Measurements from ENCODE around the gene NTMT1. TPM values are rescaled to one million over a fixed set of nuclear protein-coding genes. Genes with fewer than 3 reads are reported as not detected.
"Not testable (repeated sequence)": the region's sequence is repeated elsewhere in the genome, so short reads cannot be mapped to it uniquely, and the experiment has no call there.

The NTMT1 gene
- total RNA-seq, 4 donors from 2014 or later: 19.6 to 28.4 (median 22.6) TPM

DNA sequence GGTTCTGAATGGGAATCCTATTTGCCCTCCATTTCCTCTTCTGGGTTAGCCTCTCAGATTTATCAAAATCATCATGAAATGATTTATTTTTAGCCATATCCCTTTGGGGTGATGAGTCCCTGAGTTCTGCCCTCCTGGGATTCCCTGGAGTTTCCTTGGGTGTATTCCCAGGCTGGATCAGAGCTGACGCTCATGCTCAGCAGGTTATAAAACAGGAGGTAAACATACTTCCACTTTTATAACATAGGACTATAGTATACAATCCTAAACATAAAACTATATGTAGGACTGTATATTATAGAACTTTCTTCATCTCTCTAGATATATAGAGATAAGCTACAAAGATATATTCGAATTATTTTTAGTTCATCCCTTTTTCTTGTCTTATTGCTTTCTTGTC, 35.1 kb downstream of the NTMT1 start:
- intact Hi-C loops (cut with DNase I): no loop called here
- no peak for DNase-seq
- Histone ChIP-seq H3K4me3 (replicated peaks in 1 of 3) (no peak overlapping the region), H3K27me3 (no peaks in the 10 kb centered on the region), H3K27ac (no peak overlapping the region), H3K9me3 (no peaks in the 10 kb centered on the region), H3K36me3 (no peaks in the 10 kb centered on the region), H3K4me1 (peaks cover 0 to 6% of the 10 kb centered on the region in 2 donors)
- TF ChIP-seq POLR2A (IDR thresholded peaks at IDR 0.05): no peak
- TF ChIP-seq, protein P1, sequence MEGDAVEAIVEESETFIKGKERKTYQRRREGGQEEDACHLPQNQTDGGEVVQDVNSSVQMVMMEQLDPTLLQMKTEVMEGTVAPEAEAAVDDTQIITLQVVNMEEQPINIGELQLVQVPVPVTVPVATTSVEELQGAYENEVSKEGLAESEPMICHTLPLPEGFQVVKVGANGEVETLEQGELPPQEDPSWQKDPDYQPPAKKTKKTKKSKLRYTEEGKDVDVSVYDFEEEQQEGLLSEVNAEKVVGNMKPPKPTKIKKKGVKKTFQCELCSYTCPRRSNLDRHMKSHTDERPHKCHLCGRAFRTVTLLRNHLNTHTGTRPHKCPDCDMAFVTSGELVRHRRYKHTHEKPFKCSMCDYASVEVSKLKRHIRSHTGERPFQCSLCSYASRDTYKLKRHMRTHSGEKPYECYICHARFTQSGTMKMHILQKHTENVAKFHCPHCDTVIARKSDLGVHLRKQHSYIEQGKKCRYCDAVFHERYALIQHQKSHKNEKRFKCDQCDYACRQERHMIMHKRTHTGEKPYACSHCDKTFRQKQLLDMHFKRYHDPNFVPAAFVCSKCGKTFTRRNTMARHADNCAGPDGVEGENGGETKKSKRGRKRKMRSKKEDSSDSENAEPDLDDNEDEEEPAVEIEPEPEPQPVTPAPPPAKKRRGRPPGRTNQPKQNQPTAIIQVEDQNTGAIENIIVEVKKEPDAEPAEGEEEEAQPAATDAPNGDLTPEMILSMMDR (IDR thresholded peaks at IDR 0.05): no peak
- 87 to 93% methylated on average over 2 of the region's 2 CpGs for WGBS, 2 donors

DNA sequence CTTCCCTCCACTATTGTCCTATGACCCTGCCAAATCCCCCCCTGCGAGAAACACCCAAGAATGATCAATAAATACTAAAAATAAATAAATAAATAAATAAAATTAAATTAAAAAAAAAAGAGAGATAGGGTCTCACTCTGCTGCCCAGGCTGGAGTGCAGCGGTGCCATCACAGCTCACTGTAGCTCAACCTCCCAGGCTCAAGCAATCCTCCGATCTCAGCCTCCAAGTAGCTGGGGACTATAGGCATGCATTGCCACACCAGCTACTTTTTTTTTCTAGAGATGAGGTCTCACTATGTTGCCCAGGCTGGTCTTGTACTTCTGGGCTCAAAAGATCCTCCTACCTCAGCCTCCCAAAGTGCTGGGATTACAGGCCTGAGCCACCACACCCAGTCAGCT, 36.3 kb downstream of the NTMT1 start:
- H3K9me3 ChIP-seq; H3K4me3 ChIP-seq (replicated peaks in 1 of 3); intact Hi-C loops (cut with DNase I); H3K36me3 ChIP-seq; DNase-seq; H3K27me3 ChIP-seq; H3K4me1 ChIP-seq; H3K27ac ChIP-seq: not testable (repeated sequence)
- WGBS, 2 donors: 79% methylated on average over 3 of the region's 3 CpGs

DNA sequence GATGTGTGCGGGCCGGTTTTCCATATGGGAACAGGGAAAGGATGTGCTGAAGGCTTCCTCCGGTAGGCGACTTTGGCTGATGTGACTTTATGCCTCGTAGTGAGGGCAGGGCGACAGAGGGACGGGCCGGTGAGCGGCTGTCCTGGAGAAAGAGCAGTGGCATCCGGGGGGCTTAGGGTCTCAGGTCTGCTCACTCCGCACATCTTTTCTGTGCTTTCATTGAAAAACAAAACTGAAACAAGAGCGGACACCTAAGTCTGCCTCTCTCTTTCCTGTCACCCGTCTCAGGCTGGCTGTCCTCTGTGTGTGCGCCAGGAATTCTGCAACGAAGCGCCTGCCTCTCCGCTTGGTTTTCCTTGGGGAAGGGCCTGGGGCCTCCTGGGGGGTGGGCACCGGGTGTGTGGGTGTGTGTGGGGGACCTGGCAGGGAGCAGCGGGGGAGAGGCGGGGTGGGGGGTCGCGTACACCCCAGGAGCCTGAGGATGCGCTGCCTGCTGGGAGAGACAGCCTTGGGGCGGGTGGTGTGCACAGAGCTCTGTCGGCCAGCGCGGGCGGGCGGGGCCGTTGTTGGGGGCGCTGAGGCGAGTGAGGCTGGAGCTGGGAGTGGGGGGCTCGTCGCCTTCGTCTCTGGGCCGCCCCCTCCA, 38.9 kb downstream of the NTMT1 start:
- intact Hi-C loops (cut with DNase I): no loop called here
- peak overlapping the region in 1 of 3 donors; percentile 24 for H3K4me3 ChIP-seq (replicated peaks in 1 of 3)
- H3K36me3 ChIP-seq: no peaks in the 10 kb centered on the region
- TF ChIP-seq, protein P1 (IDR thresholded peaks at IDR 0.05): no peak
- TF ChIP-seq POLR2A (IDR thresholded peaks at IDR 0.05): no peak
- peaks cover 0 to 6% of the 10 kb centered on the region in 2 donors for H3K4me1 ChIP-seq
- H3K27ac ChIP-seq: peak overlapping the region in 2 of 3 donors; percentile 12 to 24
- no peak for DNase-seq
- 12% methylated on average over 22 to 31 of the region's 36 CpGs for WGBS, 2 donors
- peaks cover 5% of the 10 kb centered on the region for H3K27me3 ChIP-seq
- H3K9me3 ChIP-seq: no peaks in the 10 kb centered on the region

DNA sequence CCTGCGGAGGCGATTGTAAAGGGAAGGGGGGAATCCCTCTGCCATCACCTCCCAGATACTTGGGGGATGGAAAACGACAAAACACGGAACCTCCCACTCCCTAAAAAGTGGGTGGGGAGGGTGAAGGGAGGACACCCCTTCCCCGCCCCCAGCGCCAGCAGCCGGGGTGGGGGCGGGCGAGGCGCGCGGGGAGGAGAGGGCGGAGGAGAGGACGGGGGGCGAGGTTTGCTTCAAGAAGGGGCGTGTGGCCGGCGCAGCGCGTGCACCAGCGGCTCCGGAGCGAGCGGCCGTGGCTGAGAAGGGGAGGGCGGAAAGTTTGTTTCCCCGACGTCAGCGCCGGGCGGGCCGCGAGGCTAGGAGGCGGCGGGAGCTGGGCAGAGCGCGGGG, 39.4 kb downstream of the NTMT1 start, which contains the start of gene PRRX2:
PRRX2 (plus strand) TSS at position 259 of the 387 bp plus-strand sequence. CDS start 221 bp downstream, outside the sequence.
- Histone ChIP-seq H3K4me1 (peaks cover 0 to 6% of the 10 kb centered on the region in 2 donors), H3K27me3 (peaks cover 5% of the 10 kb centered on the region), H3K27ac (peak within 1 kb of the TSS in 2 of 3 donors; percentile 14 to 24), H3K4me3 (replicated peaks in 1 of 3) (peak within 1 kb of the TSS in 1 of 3 donors; percentile 24), H3K36me3 (no peaks in the 10 kb centered on the region), H3K9me3 (no peaks in the 10 kb centered on the region)
- peak; percentile 12 to 14 for DNase-seq
- WGBS, 2 donors: 2 to 4% methylated on average over 28 to 33 of the region's 37 CpGs
- intact Hi-C loops (cut with DNase I): no loop called here
- TF ChIP-seq, protein P1 (IDR thresholded peaks at IDR 0.05): no peak
- TF ChIP-seq POLR2A (IDR thresholded peaks at IDR 0.05): no peak

DNA sequence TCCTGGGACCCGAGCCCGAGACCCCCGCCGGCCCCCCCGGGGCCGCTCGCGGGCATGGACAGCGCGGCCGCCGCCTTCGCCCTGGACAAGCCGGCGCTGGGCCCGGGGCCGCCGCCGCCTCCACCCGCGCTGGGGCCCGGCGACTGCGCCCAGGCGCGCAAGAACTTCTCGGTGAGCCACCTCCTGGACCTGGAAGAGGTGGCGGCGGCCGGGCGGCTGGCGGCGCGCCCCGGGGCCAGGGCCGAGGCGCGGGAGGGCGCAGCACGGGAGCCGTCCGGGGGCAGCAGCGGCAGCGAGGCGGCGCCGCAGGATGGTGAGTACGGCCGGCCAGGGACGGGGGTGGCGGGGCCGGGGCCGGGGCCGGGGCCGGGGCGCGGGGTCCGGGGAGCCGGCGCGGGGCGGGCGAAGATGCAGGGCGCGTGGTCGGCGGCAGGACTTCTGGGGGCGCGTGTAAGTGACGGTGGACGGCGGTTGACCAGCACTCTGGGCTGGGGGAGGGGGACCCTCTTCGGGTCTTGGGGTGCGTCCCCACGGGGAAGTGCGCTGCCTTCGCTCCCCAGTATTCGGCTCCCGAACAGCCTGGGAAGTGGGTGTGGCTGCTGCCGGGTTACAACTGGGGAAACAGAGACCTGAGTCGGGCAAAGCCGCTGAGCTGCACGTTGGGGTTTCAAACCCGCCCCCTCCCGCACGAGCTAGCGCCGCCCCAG, 40.0 kb downstream of the NTMT1 start:
- Histone ChIP-seq H3K36me3 (no peaks in the 10 kb centered on the region), H3K4me3 (replicated peaks in 1 of 3) (peak overlapping the region in 1 of 3 donors; percentile 24), H3K27me3 (peaks cover 5% of the 10 kb centered on the region), H3K9me3 (no peaks in the 10 kb centered on the region), H3K27ac (peak overlapping the region in 1 of 3 donors; percentile 14), H3K4me1 (peaks cover 0 to 6% of the 10 kb centered on the region in 2 donors)
- WGBS, 2 donors: 40% methylated on average over 2 of the region's 88 CpGs; no CpG with 5 or more reads in 1 of the 2 donors
- no peak for TF ChIP-seq POLR2A (IDR thresholded peaks at IDR 0.05)
- TF ChIP-seq, protein P1 (IDR thresholded peaks at IDR 0.05): no peak
- no peak for DNase-seq
- intact Hi-C loops (cut with DNase I): no loop called here

All from thyroid gland (tissue), 4 donors.